ENCODE data around the gene MAF. TPM values are rescaled to one million over a fixed set of nuclear protein-coding genes. Genes with fewer than 3 reads are reported as not detected.
A peak's percentile ranks its signal among the peaks of the same experiment; 100 is the strongest.

The MAF gene
- total and polyA plus RNA-seq, 7 experiments from 2014 or later = 0.06 to 54.6 (median 6.4) TPM

DNA sequence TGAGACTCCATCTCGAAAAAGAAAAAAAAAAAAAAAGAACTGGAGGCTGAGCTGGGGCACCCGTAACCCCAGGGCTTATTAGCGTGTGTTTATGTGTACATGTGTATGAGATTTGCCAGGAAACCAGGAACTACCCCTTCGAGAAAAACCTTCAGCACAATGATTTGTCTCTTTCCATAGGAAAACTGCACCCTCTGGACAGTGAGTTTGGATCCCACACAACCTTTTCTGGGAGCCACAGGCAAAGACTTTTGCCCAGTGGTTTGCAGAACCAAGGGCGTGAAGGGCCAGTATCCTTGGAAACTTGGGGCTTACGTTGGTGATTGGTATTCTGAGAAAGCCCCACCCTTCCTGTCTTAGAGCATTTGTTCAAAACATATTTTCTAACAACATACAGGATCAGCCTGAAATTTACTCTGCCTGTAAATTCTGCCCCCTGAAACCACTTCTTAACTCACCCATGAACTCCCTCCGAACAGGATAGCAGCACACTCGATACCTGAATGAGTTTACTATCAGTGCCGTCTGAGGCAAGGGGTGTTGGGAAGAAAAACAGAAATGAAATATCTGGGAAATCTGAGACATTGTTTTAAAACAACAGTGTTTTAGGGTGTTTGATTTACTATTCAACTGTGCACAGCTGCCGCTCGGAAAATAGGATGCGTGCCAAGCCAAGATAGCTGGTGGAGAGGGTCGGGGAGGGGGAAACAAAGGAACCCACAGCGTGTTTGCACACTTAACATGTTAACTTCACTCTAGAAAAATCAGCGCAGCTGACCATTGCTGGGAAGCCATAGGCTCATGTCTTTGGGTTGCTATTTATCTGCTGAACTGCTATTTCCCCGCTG lies 40.2 kb upstream of the MAF start:
- ATAC-seq (peak; percentile 34), DNase-seq (peak in 4 of 9 donors; percentile 1 to 35 (median 28))
- ChIA-PET CTCF (interaction anchor here (0.7 kb wide), 1 partner anchor 113 kb away, joined by 3 read pairs; no protein-coding TSS in a partner anchor), POLR2A (interaction anchor here (0.6 kb wide), 1 partner anchor 38 kb away, joined by 6 read pairs; no protein-coding TSS in a partner anchor)
- no peaks in the 10 kb centered on the region for H3K36me3 ChIP-seq (ENCODE audit: control insufficient read depth in 2 of 3, insufficient read depth in 3 of 3, low read length in 3 of 3)
- peaks cover 3 to 5% of the 10 kb centered on the region in 2 donors for H3K4me1 ChIP-seq (ENCODE audit: control insufficient read depth in 2 of 2, insufficient read depth in 2 of 2, low read length in 2 of 2)
- peak overlapping the region; percentile 7 to 95 (median 57) for H3K27ac Mint-ChIP-seq
- H3K9me3 ChIP-seq (ENCODE audit: control insufficient read depth in 2 of 3, low read length in 3 of 3) = no peaks in the 10 kb centered on the region
- peaks cover 0 to 12% (median 0%) of the 10 kb centered on the region in 11 donors for H3K9me3 Mint-ChIP-seq
- H3K27me3 ChIP-seq (ENCODE audit: control insufficient read depth in 2 of 2, insufficient read depth in 2 of 2, low read length in 2 of 2) = no peaks in the 10 kb centered on the region
- intact Hi-C loops (cut with micrococcal nuclease) = loop anchor here in 1 of 2 donors (1.0 to 2.0 kb wide), 2 partner anchors 38 to 130 kb away; no protein-coding TSS in a partner anchor
- peaks cover 0 to 7% (median 3%) of the 10 kb centered on the region in 5 donors for H3K27me3 Mint-ChIP-seq
- H3K4me1 Mint-ChIP-seq = peaks cover 9 to 45% (median 28%) of the 10 kb centered on the region in 7 donors
- H3K4me3 Mint-ChIP-seq = peak overlapping the region; percentile 8 to 77 (median 60)
- peaks cover 0 to 26% (median 0%) of the 10 kb centered on the region in 5 donors for H3K36me3 Mint-ChIP-seq
- H3K27ac ChIP-seq (ENCODE audit: low read depth, low read length) = no peak overlapping the region
- H3K4me3 ChIP-seq (ENCODE audit: low read length) = no peak overlapping the region

DNA sequence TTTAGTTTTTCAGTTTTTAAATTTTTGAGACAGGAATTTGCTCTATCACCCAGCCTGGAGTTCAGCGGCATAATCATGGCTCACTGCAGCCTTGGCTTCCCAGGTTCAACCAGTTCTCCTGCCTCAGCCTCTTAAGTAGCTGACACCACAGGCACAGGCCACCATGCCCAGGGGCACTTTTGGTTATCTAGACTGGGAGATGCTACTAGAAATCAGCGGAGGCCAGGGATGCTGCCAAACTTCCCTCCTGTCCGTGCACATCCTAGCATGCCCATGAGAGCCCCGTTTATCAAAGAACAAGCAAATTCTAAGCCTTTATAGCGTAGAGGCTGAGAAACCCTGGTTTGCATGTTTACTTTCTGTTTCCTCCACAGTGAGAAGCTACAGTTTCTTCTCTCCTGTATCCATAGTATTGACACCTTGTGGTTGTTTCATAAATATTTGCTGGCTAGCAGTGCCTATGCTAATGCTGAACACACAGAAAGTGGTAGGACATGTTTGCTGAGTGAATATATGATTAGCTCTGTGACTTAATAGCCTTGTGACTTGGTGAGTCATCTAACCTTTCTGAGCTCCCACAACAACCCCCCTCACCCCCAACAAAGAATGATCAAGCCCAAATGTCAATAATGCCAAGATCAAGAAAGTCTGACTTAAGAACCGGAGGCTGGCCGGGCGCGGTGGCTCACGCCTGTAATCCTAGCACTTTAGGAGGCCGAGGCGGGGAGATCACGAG lies 39.2 kb upstream of the MAF start:
- H3K27ac ChIP-seq (ENCODE audit: low read depth, low read length) = no peak overlapping the region
- no peaks in the 10 kb centered on the region for H3K36me3 ChIP-seq (ENCODE audit: control insufficient read depth in 2 of 3, insufficient read depth in 3 of 3, low read length in 3 of 3)
- H3K4me3 Mint-ChIP-seq = peak overlapping the region in 7 of 10 donors; percentile 25 to 84 (median 62)
- ATAC-seq = no peak
- ChIA-PET CTCF (interaction anchor here (0.7 kb wide), 1 partner anchor 114 kb away, joined by 3 read pairs; no protein-coding TSS in a partner anchor), POLR2A (interaction anchor here (0.6 kb wide), 1 partner anchor 37 kb away, joined by 6 read pairs; no protein-coding TSS in a partner anchor)
- H3K9me3 ChIP-seq (ENCODE audit: control insufficient read depth in 2 of 3, low read length in 3 of 3) = no peaks in the 10 kb centered on the region
- no peak overlapping the region for H3K4me3 ChIP-seq (ENCODE audit: low read length)
- H3K27me3 Mint-ChIP-seq = peaks cover 0 to 7% (median 0%) of the 10 kb centered on the region in 5 donors
- no peak for DNase-seq
- H3K4me1 Mint-ChIP-seq = peaks cover 9 to 45% (median 28%) of the 10 kb centered on the region in 7 donors
- H3K27me3 ChIP-seq (ENCODE audit: control insufficient read depth in 2 of 2, insufficient read depth in 2 of 2, low read length in 2 of 2) = no peaks in the 10 kb centered on the region
- intact Hi-C loops (cut with micrococcal nuclease) = loop anchor here in 1 of 2 donors (1.0 to 2.0 kb wide), 3 partner anchors 11 to 131 kb away; no protein-coding TSS in a partner anchor
- peaks cover 0 to 12% (median 0%) of the 10 kb centered on the region in 11 donors for H3K9me3 Mint-ChIP-seq
- peak overlapping the region in 7 of 9 donors; percentile 6 to 95 (median 42) for H3K27ac Mint-ChIP-seq
- H3K4me1 ChIP-seq (ENCODE audit: control insufficient read depth in 2 of 2, insufficient read depth in 2 of 2, low read length in 2 of 2) = peaks cover 3 to 5% of the 10 kb centered on the region in 2 donors
- H3K36me3 Mint-ChIP-seq = peaks cover 0 to 25% (median 0%) of the 10 kb centered on the region in 5 donors

DNA sequence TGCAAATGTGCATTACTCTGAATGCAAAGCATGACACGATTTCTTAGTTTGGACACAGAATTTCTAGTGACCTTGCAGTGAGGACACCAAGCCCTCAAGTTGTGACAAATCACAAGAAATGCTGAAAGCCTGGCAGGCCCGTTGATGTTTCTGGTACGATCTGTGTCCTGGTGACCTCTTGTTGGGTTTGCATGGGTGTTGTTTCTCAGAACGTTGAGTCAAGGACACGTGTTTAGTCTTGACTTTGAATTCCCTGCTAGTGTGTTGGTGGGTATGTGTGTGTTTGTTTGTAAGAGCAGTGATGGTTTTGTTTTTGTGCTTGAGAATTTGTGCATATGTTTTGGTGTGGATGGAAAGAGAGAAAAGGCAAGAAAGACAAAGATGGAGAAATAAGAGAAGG lies 37.8 kb upstream of the MAF start:
- H3K27ac Mint-ChIP-seq = peak overlapping the region in 6 of 9 donors; percentile 0 to 73 (median 8)
- ChIA-PET CTCF (no interaction called here), POLR2A (no interaction called here)

DNA sequence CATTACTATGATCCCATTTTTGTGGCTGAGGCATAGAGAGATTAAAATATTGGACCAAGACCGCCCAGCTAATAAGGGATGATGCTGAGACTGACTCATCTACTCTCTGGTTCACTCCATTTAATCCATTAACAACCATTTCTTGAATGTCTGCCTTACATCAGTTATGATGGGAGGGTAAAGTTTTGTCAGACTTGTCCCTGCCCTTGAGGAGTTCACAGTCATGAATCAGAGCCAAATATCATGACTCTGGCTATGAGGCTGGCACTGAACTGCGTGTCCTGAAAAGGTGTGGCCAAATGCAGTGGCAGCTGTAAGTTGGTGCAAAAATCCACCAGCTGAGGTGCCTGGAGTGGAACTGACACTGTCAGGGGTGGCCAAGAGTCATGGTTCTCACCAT lies 35.0 kb upstream of the MAF start:
- Mint-ChIP-seq H3K4me3 (no peak overlapping the region), H3K9me3 (peaks cover 0 to 5% (median 0%) of the 10 kb centered on the region in 11 donors), H3K4me1 (peaks cover 5 to 38% (median 11%) of the 10 kb centered on the region in 7 donors), H3K27ac (no peak overlapping the region), H3K27me3 (peaks cover 0 to 5% (median 0%) of the 10 kb centered on the region in 5 donors), H3K36me3 (peaks cover 0 to 18% (median 0%) of the 10 kb centered on the region in 5 donors)
- ChIA-PET CTCF (no interaction called here), POLR2A (no interaction called here)
- DNase-seq (no peak), ATAC-seq (no peak)
- Histone ChIP-seq H3K9me3 (ENCODE audit: control insufficient read depth in 2 of 3, low read length in 3 of 3) (no peaks in the 10 kb centered on the region), H3K4me1 (ENCODE audit: control insufficient read depth in 2 of 2, insufficient read depth in 2 of 2, low read length in 2 of 2) (no peaks in the 10 kb centered on the region), H3K4me3 (ENCODE audit: low read length) (no peak overlapping the region), H3K36me3 (ENCODE audit: control insufficient read depth in 2 of 3, insufficient read depth in 3 of 3, low read length in 3 of 3) (no peaks in the 10 kb centered on the region), H3K27me3 (ENCODE audit: control insufficient read depth in 2 of 2, insufficient read depth in 2 of 2, low read length in 2 of 2) (no peaks in the 10 kb centered on the region), H3K27ac (ENCODE audit: low read depth, low read length) (no peak overlapping the region)
- intact Hi-C loops (cut with micrococcal nuclease) = no loop called here

More for the DNA sequence above, 37.8 kb upstream of the MAF start:
- Mint-ChIP-seq H3K9me3 (peaks cover 0 to 10% (median 0%) of the 10 kb centered on the region in 11 donors), H3K36me3 (peaks cover 0 to 18% (median 0%) of the 10 kb centered on the region in 5 donors), H3K27me3 (peaks cover 0 to 4% (median 0%) of the 10 kb centered on the region in 5 donors), H3K4me1 (peaks cover 9 to 45% (median 28%) of the 10 kb centered on the region in 7 donors), H3K4me3 (peak overlapping the region in 2 of 10 donors; percentile 0 to 4)
- intact Hi-C loops (cut with micrococcal nuclease) = no loop called here
- DNase-seq (no peak), ATAC-seq (no peak)
- no peaks in the 10 kb centered on the region for H3K9me3 ChIP-seq (ENCODE audit: control insufficient read depth in 2 of 3, low read length in 3 of 3)
- no peaks in the 10 kb centered on the region for H3K27me3 ChIP-seq (ENCODE audit: control insufficient read depth in 2 of 2, insufficient read depth in 2 of 2, low read length in 2 of 2)
- H3K27ac ChIP-seq (ENCODE audit: low read depth, low read length) = no peak overlapping the region
- H3K4me3 ChIP-seq (ENCODE audit: low read length) = no peak overlapping the region
- no peaks in the 10 kb centered on the region for H3K36me3 ChIP-seq (ENCODE audit: control insufficient read depth in 2 of 3, insufficient read depth in 3 of 3, low read length in 3 of 3)
- peaks cover 3 to 5% of the 10 kb centered on the region in 2 donors for H3K4me1 ChIP-seq (ENCODE audit: control insufficient read depth in 2 of 2, insufficient read depth in 2 of 2, low read length in 2 of 2)

DNA sequence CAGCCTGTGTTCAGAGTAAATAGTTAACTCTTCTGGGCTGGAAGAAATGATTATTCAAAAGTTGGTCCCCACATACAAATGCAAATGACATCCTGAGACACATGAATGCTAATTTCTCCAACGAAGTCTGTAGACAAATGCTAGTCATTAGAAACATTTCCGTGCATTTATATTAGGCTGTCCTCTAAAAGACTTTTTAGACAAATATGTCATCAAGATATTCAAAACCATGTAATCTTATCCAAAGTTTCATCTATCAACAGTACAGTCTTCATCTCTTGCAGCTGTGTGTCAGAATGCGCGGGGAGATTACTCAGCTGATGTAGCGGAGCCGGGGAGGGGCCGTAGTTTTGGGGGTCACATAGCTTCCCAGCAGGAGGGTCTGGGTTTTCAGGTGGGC lies 33.8 kb upstream of the MAF start:
- POLR2A ChIA-PET = no interaction called here
- H3K36me3 Mint-ChIP-seq = peaks cover 0 to 24% (median 0%) of the 10 kb centered on the region in 5 donors
- peaks cover 0 to 39% (median 5%) of the 10 kb centered on the region in 7 donors for H3K4me1 Mint-ChIP-seq
- no peaks in the 10 kb centered on the region for H3K27me3 ChIP-seq (ENCODE audit: control insufficient read depth in 2 of 2, insufficient read depth in 2 of 2, low read length in 2 of 2)
- no peak for DNase-seq
- no peak for ATAC-seq
- H3K9me3 Mint-ChIP-seq = peaks cover 0 to 11% (median 0%) of the 10 kb centered on the region in 11 donors
- intact Hi-C loops (cut with micrococcal nuclease) = no loop called here
- H3K27ac Mint-ChIP-seq = no peak overlapping the region
- H3K4me3 ChIP-seq (ENCODE audit: low read length) = no peak overlapping the region
- CTCF ChIA-PET = no interaction called here
- H3K9me3 ChIP-seq (ENCODE audit: control insufficient read depth in 2 of 3, low read length in 3 of 3) = no peaks in the 10 kb centered on the region
- no peak overlapping the region for H3K27ac ChIP-seq (ENCODE audit: low read depth, low read length)
- peaks cover 0 to 5% (median 4%) of the 10 kb centered on the region in 5 donors for H3K27me3 Mint-ChIP-seq
- no peak overlapping the region for H3K4me3 Mint-ChIP-seq
- no peaks in the 10 kb centered on the region for H3K4me1 ChIP-seq (ENCODE audit: control insufficient read depth in 2 of 2, insufficient read depth in 2 of 2, low read length in 2 of 2)
- no peaks in the 10 kb centered on the region for H3K36me3 ChIP-seq (ENCODE audit: control insufficient read depth in 2 of 3, insufficient read depth in 3 of 3, low read length in 3 of 3)

DNA sequence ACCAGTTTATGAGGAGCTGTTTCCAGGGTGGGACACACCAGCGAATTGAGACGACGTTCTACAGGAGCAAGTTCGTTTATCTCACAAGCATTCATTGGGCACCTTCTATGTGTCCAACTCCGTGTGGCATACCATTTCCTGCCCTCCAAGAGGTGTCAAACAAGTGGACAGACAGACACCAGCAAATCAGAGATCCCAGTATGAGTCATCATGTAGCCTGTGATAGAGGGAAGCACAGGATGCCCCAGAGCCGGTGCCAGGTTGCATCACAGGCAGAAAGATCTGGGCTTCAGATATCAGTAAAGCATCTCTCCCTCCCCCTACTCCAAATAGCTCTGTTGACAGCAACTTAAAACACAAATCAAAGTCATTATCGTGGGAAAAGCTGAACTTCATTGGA lies 31.8 kb upstream of the MAF start:
- peaks cover 0 to 24% (median 0%) of the 10 kb centered on the region in 5 donors for H3K36me3 Mint-ChIP-seq
- ChIA-PET CTCF (no interaction called here), POLR2A (no interaction called here)
- Histone ChIP-seq H3K9me3 (ENCODE audit: control insufficient read depth in 2 of 3, low read length in 3 of 3) (no peaks in the 10 kb centered on the region), H3K27me3 (ENCODE audit: control insufficient read depth in 2 of 2, insufficient read depth in 2 of 2, low read length in 2 of 2) (no peaks in the 10 kb centered on the region), H3K4me1 (ENCODE audit: control insufficient read depth in 2 of 2, insufficient read depth in 2 of 2, low read length in 2 of 2) (peaks cover 0 to 6% of the 10 kb centered on the region in 2 donors), H3K36me3 (ENCODE audit: control insufficient read depth in 2 of 3, insufficient read depth in 3 of 3, low read length in 3 of 3) (no peaks in the 10 kb centered on the region), H3K4me3 (ENCODE audit: low read length) (no peak overlapping the region), H3K27ac (ENCODE audit: low read depth, low read length) (no peak overlapping the region)
- intact Hi-C loops (cut with micrococcal nuclease) = no loop called here
- H3K4me3 Mint-ChIP-seq = no peak overlapping the region
- DNase-seq (no peak), ATAC-seq (no peak)
- H3K27me3 Mint-ChIP-seq = peaks cover 0 to 7% (median 5%) of the 10 kb centered on the region in 5 donors
- peaks cover 0 to 12% (median 0%) of the 10 kb centered on the region in 11 donors for H3K9me3 Mint-ChIP-seq
- H3K4me1 Mint-ChIP-seq = peaks cover 0 to 46% (median 0%) of the 10 kb centered on the region in 7 donors
- H3K27ac Mint-ChIP-seq = peak overlapping the region in 1 of 9 donors; percentile 56
